Measurements from ENCODE around the gene EPHB1.
"Not testable (repeated sequence)": the region's sequence is repeated elsewhere in the genome, so short reads cannot be mapped to it uniquely, and the experiment has no call there.

Gene EPHB1

GRCh38 chr3:134777341-134777740 is 17.7 kb upstream of the EPHB1 start:
- DNase-seq (ENCODE audit: low spot score) = no peak

GRCh38 chr3:134788283-134788682 is 6.8 kb upstream of the EPHB1 start:
- not testable (repeated sequence) for DNase-seq (ENCODE audit: low spot score)

- no peak for DNase-seq (ENCODE audit: low spot score)
These were observed 5.0 kb upstream of the EPHB1 start for GRCh38 chr3:134790065-134790464.

GRCh38 chr3:134791992-134792391 is 3.1 kb upstream of the EPHB1 start:
- DNase-seq (ENCODE audit: low spot score) = no peak

- no peak for DNase-seq (ENCODE audit: low spot score)
These were observed 2.4 kb upstream of the EPHB1 start for GRCh38 chr3:134792700-134793099.

GRCh38 chr3:134793562-134793961 is 1.5 kb upstream of the EPHB1 start:
- no peak for DNase-seq (ENCODE audit: low spot score)

GRCh38 chr3:134794323-134794722 is 737 bp upstream of the EPHB1 start:
- no peak for DNase-seq (ENCODE audit: low spot score)

- DNase-seq (ENCODE audit: low spot score) = no peak
These were observed 753 bp downstream of the EPHB1 start for GRCh38 chr3:134795746-134796280.

GRCh38 chr3:134796281-134797056 is 1.4 kb downstream of the EPHB1 start:
- DNase-seq (ENCODE audit: low spot score) = no peak

GRCh38 chr3:134797057-134797740 is 2.1 kb downstream of the EPHB1 start:
- no peak for DNase-seq (ENCODE audit: low spot score)

- DNase-seq (ENCODE audit: low spot score) = no peak
These were observed 2.8 kb downstream of the EPHB1 start for GRCh38 chr3:134797741-134798451.

GRCh38 chr3:134798681-134799311 is 3.7 kb downstream of the EPHB1 start:
- no peak for DNase-seq (ENCODE audit: low spot score)

GRCh38 chr3:134799393-134799792 is 4.3 kb downstream of the EPHB1 start:
- no peak for DNase-seq (ENCODE audit: low spot score)

GRCh38 chr3:134801204-134801958 is 6.3 kb downstream of the EPHB1 start:
- DNase-seq (ENCODE audit: low spot score) = no peak

- DNase-seq (ENCODE audit: low spot score) = no peak
These were observed 7.5 kb downstream of the EPHB1 start for GRCh38 chr3:134802428-134803050.

GRCh38 chr3:134803051-134803505 is 8.0 kb downstream of the EPHB1 start:
- no peak for DNase-seq (ENCODE audit: low spot score)

GRCh38 chr3:134803652-134804051 is 8.6 kb downstream of the EPHB1 start:
- no peak for DNase-seq (ENCODE audit: low spot score)

- DNase-seq (ENCODE audit: low spot score) = no peak
These were observed 9.7 kb downstream of the EPHB1 start for GRCh38 chr3:134804508-134805480.

GRCh38 chr3:134807189-134807588 is 12.1 kb downstream of the EPHB1 start:
- no peak for DNase-seq (ENCODE audit: low spot score)

- DNase-seq (ENCODE audit: low spot score) = no peak
These were observed 13.8 kb downstream of the EPHB1 start for GRCh38 chr3:134808835-134809234.

Measured in left forelimb (tissue), 1 donor.